Stimulated activated naive CD8-positive, alpha-beta T cell treated with anti-CD3 and anti-CD28 coated beads, Interleukin-15, Interleukin-2, amounts not matched to agents 100 U/mL and 50 U/mL, for 24 hours (primary cell): Measurements from ENCODE around the gene CAMKMT.

Experiments
- ATAC-seq: fragments of 150-1000 bp; cut with Tn5 transposase; one replicate; pipeline ENCODE4 v1.10.0; 2021
- DNase-seq: peaks from one replicate; pipeline ENCODE4 v3.0.0; 2021

CAMKMT gene

DNA sequence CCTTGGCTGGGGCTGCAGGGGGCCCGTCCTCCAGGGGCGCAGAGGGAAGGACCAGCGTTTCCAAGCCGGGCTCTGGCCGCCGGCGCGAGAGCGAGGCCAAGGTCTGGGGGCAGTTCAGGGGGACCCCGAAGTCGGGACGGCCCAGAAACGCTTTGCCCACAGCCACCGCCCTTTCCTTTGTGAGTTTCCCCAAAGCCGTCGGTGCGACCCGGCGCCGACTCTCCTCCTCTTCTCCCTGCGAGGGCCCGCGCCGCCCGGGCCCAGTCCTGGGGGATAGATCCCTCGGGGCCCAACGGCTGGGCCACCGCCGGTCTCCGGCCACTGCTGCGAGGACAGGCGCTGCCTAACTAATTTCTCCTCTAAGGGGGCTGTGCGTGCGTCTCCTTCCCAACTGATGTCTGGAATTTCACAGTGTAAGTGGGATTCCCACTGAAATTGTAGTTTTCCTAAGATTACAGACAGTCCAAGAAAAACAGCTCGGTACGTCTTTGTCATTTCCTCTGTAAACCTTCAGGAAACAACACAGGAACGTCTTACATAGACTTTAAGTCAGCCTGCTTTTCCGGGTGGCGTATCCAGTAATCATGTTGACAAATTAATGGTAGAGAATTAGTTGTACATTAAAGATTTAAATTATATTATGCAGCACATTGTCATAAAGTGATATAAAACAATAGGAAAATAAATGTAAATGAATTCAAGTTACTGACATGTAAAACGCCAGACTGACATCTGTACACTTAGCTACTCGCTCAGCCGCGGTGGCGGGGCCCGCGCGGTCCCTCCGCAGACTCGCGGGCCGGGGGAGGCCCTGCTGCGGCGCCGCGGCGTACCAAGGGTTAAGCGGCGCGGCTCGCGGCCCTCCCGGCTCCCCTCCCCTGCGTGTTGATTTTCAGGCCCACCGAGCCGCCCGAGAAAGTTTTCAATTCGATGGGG lies 440.4 kb downstream of the CAMKMT start:
- no peak for ATAC-seq

DNA sequence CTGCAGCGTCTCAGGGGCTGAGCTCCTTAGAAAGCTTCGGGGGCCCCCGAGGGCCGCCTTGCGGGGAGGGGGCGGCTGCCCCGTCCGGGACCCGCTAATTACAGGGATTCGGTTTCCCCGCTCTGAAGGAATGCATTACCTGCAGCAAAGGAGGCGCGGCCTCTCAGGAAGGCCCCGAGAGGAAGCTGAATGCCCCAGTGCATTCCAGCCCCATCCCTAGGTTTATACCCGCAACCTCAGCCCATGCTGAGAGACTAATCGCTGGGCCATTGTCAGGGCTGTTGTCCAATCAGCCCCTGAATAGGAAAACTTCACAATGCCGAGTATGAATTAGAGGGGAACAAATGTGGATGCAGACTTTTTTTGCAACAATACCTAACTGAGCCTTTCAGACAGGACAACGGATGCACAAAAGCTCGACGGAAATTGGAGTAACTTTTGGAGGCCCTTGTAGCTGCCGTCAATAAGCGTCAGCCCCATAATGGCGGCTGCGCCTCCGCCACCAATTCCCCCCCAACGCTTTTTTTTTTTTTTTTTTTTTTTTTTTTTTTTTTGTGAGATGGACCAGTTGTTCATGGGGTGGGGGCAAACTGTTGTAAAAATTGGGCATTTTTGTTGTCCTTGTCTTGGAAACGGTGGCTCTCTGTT lies 441.2 kb downstream of the CAMKMT start:
- ATAC-seq (no peak), DNase-seq (no peak)

More for the DNA sequence above, 440.4 kb downstream of the CAMKMT start:
- no peak for DNase-seq

DNA sequence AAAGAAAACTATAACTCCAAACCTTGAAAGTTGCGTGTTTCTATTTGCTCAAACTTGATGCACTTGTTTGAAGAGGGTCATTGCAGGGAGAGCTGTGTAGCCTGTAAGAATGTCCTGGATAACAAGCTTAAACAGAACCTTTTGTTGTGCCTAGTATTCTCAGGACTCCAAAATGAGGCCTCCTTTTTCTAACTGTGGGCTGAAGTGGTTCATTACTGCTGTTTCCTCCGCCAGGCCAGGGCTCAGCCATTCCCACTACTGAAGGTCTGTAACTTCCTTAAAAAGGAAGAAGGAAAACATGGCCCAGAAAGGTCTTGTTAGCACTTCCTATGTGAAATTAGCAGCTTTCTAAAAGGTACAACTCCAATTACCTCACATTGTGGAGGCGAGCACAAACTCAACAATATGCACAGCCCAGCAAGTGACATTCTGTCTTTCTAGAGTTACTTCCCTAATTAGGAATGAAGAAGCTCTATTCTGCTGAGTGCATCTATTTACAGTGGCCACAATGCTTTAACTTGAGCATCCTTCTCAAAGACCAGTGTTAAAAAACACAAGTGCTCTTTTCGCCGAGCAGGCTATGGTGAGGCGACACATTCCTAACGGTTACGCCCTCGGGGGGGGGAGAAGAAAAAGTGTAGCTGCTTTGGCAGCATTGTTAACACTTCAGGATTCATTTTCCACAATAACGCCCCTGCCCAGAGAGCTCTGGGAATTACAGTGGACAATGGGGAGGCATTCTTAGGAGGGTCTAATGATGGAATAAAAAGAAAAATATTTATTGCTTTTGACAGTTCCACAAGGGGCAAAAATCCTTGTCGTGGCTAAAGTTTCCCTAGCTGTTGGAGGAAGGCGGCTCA lies 442.9 kb downstream of the CAMKMT start:
- no peak for ATAC-seq
- DNase-seq: no peak

DNA sequence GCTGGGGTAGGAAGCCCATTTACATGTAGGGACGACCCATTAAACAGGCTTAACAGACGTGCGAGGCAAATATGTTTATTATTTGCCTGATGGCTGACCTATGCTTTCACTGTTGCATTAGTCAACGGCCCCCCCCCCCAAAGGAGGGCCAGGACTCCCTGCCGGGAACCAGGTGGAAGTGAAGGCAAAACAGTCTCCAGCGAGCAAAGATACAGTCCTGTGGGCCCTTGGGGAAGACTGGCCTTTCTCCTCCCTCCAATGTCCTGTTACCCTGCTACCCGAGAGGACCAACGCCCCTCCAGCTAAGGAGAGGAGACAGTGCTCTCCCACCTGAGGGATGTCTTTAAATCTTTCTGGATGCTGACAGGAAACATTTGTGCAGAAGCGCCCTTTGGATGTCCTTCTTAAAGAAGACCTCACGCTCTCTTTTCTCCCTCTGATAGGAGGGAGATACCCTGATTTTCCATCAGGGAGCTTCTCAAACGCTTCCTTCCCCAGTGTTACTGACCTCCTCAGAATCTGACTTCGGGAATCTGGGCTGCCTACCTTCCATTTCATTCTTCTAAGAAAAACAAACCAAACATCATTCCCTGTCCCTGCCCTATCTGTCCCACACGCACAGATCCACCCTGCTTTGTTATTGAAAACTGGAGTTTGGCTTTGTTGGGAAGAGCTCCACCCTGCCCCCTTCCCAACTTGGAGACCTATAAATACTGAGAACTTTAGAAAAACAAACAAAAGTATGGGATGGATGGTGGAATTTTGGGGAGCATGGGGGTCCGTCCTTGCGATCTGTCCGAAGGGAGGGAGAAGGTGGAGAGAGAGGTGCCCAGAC lies 443.9 kb downstream of the CAMKMT start:
- DNase-seq (no peak), ATAC-seq (no peak)

DNA sequence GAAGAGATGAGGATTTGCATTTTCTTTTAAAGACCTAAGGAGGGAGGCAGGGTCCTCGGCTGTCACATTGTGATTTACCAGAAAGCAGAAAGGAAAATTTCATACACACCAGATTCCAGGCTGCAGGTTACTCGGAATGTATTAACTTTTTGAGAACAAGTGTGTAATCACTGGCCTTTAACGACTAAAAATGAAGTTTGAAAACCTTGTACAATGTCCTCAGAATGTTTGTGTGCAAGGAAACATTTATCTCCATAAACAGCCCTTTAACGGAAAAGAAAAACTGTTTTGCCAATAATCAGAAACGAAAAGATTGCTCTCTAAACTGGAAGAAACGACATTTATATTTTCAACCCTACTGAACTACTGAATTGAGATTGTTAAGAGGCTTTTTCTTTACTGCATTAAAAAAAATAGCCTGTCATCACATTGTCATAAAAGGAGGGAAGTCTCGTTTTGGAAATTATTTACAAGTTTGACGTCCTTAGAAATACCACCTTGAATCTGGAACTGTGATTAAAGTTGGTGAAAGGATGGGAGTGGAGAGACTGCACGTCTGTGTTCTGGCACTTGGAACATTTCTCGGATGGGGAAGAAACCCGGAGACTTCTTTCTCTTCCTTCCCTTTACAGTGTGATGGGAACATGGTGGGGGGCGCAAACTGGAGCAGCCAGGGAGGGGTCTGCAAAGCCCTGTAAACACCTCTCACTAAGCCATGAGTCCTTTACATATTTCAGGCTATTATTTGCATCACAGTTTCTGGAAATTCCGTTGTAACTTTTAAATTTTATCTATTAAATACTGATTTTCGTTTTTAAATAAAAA lies 445.7 kb downstream of the CAMKMT start:
- no peak for DNase-seq
- no peak for ATAC-seq

DNA sequence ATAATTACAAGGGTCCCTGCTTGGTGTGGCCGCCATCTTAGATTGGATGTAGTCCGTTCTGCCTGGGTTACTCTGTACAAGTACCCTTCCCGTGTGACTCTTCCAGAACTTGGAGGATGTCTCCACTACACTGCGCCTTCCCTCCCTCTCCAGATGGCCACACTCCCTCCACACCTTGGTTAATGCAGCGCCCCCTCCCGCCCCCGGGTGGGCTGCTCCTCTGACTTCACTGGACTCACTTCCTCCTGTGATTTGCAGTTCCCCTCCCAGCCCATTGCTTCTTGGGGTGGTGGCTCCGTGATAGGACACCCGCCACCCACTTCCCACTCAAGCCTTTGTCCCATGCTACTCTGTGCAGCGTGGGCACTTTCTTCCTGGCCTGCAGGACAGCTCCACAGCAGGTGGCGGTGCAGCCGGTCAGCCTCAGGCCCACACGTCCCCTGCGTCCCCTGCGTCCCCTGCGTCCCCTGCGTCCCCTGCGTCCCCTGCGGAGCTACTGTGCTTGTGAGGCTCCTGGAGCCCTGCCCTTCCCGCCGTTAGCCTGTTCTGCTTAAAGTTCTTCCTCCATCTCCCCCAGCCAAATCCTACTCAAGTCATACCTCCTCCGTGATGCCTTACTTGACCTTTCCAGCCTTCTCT lies 449.3 kb downstream of the CAMKMT start:
- DNase-seq (no peak), ATAC-seq (no peak)

DNA sequence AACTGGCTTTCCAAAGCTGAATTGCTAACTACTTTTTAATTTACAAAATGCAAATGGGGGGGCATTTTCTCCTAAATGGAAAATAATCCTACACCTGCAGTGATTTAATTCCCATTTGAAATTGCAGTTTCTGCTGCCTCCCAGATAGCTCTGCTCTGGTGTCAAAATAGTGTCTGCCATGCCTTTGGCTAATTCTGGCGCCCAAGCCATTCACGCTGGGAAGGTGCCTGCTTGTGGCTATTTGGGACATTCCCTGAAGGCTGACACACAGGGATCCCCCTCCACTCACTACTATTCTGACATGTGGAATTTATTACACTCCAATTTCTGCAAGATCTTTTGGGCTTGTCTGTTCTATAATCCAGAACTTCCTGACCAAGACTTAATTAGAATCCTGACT lies 451.4 kb downstream of the CAMKMT start:
- no peak for ATAC-seq
- DNase-seq: no peak

DNA sequence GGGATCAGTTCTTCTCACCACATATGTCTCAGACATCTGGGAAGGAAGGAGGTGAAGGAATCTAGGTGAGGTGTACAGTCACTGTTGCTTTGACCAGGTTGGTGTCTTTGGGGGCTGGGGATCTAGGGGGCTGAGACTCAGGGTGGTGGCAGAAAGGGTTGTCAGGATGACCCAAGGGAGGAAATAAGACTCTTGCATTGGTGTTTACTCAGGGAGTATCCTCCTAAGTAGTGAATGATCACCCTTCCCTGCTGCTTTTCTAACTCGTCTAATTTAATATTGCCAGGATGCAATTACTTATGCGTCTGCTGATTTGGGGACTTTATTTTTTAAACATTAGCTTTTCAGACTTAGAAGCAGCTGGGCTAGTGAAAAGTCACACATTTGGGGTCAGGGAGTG lies 451.9 kb downstream of the CAMKMT start:
- no peak for ATAC-seq
- DNase-seq: no peak

DNA sequence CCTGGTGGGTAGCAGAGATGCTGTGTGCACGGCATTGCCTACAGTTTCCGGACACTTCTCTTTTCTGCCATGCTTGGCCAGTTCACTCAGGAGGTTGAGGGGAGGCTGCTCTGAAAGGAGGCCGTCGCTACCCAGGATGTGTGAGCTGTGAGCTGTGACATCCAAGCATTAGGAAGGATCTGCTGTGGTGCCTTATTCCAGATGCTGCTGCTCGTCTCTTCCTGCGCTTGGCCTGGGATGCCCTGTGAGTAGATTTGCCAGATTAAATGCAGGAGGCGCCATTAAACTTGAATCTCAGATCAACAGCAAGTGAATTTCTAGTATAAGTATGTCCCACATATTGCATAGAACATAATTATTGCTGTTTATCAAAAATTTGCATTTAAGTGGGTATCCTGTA lies 455.5 kb downstream of the CAMKMT start:
- no peak for ATAC-seq

DNA sequence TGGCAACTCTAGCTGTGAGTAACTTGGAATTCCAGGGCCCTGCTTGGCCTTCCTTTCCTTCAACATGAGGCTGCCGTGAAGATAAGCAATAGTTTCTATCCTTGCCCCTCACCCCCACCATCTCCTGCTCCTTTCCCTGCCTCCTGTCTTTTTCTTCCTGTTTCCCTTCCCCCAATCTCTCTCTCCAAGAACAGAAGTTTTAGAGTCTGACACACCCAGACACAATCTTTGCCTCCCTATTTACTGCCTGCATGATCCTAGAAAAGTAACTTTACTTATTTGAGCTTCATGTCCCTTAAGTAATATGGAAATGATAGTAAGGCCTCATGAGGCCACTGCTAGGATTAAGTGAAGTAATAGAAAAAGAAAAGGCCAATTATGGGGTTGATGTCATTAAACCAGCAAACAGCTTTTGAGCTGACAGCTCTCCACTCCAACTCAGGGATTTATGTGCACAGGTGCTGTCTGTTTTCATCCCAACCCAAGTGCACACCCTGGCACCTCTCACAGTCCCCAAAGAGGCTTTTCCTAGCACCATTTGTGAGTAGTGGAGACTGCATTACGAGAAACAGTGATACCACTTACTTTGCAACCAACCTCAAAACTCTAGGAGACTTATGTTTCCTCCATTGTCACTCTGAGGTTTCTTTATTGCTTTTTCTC lies 456.1 kb downstream of the CAMKMT start:
- ATAC-seq: no peak
- no peak for DNase-seq

More for the DNA sequence above, 455.5 kb downstream of the CAMKMT start:
- no peak for DNase-seq

DNA sequence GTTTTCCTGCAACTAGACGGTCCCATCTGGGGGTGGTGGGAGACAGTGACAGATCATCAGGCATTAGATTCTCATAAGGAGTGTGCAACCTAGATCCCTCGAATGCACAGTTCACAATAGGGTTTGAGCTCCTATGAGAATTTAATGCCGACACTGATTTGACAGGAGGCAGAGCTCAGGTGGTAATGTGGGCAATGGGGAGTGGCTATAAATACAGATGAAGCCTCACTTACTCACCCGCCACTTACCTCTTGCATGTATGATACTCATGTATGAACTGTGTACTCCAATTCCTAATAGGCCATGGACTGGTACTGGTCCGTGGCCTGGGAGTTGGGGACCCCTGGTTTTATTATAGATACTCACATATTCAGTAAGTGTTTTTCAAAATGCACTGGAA lies 457.3 kb downstream of the CAMKMT start:
- no peak for ATAC-seq
- no peak for DNase-seq

DNA sequence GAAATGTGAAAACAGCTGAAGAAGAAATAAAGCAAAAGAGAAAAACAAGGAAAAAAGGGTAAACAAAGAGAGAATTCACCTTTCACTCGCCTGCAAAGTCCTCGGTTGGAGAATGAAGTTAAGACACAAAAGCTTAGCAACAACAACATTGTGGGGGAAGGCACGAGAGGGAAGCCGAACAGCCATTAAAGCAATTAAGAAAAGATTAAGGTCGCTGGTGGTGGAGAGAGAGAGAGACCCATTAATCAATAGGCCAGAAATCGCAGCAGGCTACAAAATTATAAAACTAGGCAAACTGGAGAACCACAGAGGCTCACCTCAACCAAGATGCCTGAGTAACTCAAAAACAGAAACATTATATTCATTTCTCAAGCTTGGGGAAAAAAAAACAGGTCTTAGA lies 459.8 kb downstream of the CAMKMT start:
- DNase-seq (no peak), ATAC-seq (no peak)

DNA sequence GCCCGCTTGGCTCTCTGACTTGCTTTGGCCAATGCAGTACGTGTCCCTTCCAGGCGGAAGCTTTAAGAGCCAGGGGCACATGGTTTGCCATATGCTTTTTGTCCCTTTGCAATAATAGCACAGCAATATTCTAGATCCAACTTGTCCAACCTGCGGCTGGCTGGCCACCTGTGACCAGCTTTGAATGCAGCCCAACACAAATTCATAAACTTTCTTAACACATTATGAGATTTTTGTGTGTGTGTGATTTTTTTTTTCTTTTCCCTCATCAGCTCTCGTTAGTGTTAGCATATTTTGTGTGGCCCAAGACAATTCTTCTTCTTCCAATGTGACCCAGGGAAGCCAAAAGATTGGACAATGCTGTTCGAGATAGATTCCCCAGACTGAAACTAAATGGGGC lies 460.4 kb downstream of the CAMKMT start:
- ATAC-seq (no peak), DNase-seq (no peak)
